Activated T-cell treated with anti-CD3 and anti-CD28 coated beads, Interleukin-2, amount 50 U/mL, for 48 hours (primary cell): Measurements from ENCODE around the gene GALNT18.

ENCODE experiments used
- DNase-seq, 2 experiments: peaks; one replicate each; pipeline ENCODE4 v3.0.0-alpha.2; 2020

The GALNT18 gene

GRCh38 chr11:11401960-11402535, 219.8 kb downstream of the GALNT18 start:
- DNase-seq: no peak

GRCh38 chr11:11400635-11401232, 221.1 kb downstream of the GALNT18 start:
- no peak for DNase-seq

GRCh38 chr11:11400121-11400520, 221.7 kb downstream of the GALNT18 start:
- no peak for DNase-seq

GRCh38 chr11:11397781-11398180, 224.0 kb downstream of the GALNT18 start:
- no peak for DNase-seq

- no peak for DNase-seq
Observed at GRCh38 chr11:11397036-11397415, 224.8 kb downstream of the GALNT18 start.

GRCh38 chr11:11396301-11397035, 225.3 kb downstream of the GALNT18 start:
- no peak for DNase-seq

GRCh38 chr11:11395126-11395525, 226.7 kb downstream of the GALNT18 start:
- no peak for DNase-seq

GRCh38 chr11:11394241-11394640, 227.6 kb downstream of the GALNT18 start:
- DNase-seq: no peak

- DNase-seq: no peak
Observed at GRCh38 chr11:11391796-11392463, 229.9 kb downstream of the GALNT18 start.

- DNase-seq: no peak
Observed at GRCh38 chr11:11391169-11391568, 230.6 kb downstream of the GALNT18 start.

- no peak for DNase-seq
Observed at GRCh38 chr11:11390068-11390771, 231.6 kb downstream of the GALNT18 start.

- DNase-seq: no peak
Observed at GRCh38 chr11:11389238-11389637, 232.6 kb downstream of the GALNT18 start.

GRCh38 chr11:11387622-11388305, 234.0 kb downstream of the GALNT18 start:
- DNase-seq: no peak

- DNase-seq: no peak
Observed at GRCh38 chr11:11387207-11387606, 234.6 kb downstream of the GALNT18 start.

GRCh38 chr11:11384829-11385228, 237.0 kb downstream of the GALNT18 start:
- no peak for DNase-seq

- no peak for DNase-seq
Observed at GRCh38 chr11:11383995-11384394, 237.8 kb downstream of the GALNT18 start.

- DNase-seq: no peak
Observed at GRCh38 chr11:11382858-11383532, 238.8 kb downstream of the GALNT18 start.

- no peak for DNase-seq
Observed at GRCh38 chr11:11381471-11382105, 240.2 kb downstream of the GALNT18 start.

GRCh38 chr11:11380883-11381282, 240.9 kb downstream of the GALNT18 start:
- no peak for DNase-seq

GRCh38 chr11:11380340-11380739, 241.5 kb downstream of the GALNT18 start:
- DNase-seq: no peak

- DNase-seq: no peak
Observed at GRCh38 chr11:11379661-11380060, 242.1 kb downstream of the GALNT18 start.
